Progenitor cell of endocrine pancreas (in vitro differentiated cells): Measurements from ENCODE around the gene GRM4. TPM values are rescaled to one million over a fixed set of nuclear protein-coding genes. Genes with fewer than 3 reads are reported as not detected.

Experiments
- DNase-seq: peaks from one replicate; pipeline ENCODE4 v3.0.0; 2021; ENCODE audit warnings: low spot score; ENCODE audit not compliant: unreplicated experiment
- H3K27ac Mint-ChIP-seq: 2 replicates; pipeline ENCODE4 v1.8.0; 2021; ENCODE audit warnings: mild to moderate bottlenecking, moderate library complexity, mixed read lengths
- H3K27me3 Mint-ChIP-seq: 2 replicates; pipeline ENCODE4 v1.8.0; 2021; ENCODE audit warnings: mixed read lengths
- H3K36me3 Mint-ChIP-seq: 2 replicates; pipeline ENCODE4 v1.8.0; 2022; ENCODE audit warnings: mixed read lengths; ENCODE audit not compliant: insufficient read depth
- H3K4me1 Mint-ChIP-seq: 2 replicates; pipeline ENCODE4 v1.8.0; 2021; ENCODE audit warnings: low read depth, mixed read lengths
- H3K4me3 Mint-ChIP-seq: 2 replicates; pipeline ENCODE4 v1.8.0; 2021; ENCODE audit warnings: low read depth, mild to moderate bottlenecking, moderate library complexity, mixed read lengths
- H3K9me3 Mint-ChIP-seq: 2 replicates; pipeline ENCODE4 v1.8.0; 2021; ENCODE audit warnings: low read depth, mixed read lengths
- total RNA-seq: library from RNA; stranded (reverse); gene quantifications from 2 replicates; pipeline ENCODE4 v1.2.1, GENCODE V29; 2021
- TF ChIP-seq, protein P1 (sequence below): fragments of 200-600 bp; sonication (generic); IDR thresholded peaks from one replicate; pipeline ENCODE4 v1.5.0; 2021; ENCODE audit warnings: antibody characterized with exemption, mild to moderate bottlenecking; ENCODE audit not compliant: unreplicated experiment

Gene GRM4
- total RNA-seq, 1 donor from 2014 or later = 0.38 TPM

DNA sequence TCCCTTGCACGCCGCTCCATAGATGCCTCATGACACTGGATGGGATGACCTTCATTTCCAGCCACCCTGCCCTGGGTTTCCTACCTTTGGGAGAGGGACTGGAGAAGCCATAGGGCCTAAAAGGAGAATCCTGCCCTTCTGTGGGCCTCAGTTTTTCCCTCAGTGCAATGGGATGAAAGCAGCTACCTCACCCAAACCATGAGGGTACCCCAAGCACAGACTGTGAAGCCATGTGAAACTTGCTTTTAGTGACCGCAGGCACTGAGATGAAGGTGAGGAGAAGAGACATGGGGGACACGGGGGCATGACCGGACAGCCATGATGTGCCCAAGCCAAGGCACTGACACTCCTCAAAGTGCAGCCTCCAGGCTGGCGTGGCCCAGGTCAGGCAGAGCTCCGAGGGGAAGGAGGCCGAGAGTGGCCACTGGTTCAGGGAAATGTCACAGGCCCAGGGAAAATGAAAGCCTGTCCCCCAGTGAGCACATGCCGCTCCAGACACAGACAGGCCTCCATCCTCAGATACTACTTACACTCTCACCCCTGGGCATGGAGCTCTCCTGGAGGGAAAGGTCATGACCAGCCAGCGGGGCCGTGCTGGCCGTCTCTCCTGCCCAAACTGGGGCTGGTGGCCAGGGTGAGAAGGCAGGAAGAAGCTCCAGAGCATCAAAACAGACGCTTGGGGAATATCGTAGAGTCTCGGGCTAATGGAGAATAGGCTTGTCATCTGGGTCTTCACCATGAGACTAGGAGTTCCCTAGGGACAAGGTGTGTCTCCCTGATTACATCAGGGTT lies 116.2 kb downstream of the GRM4 start:
- peaks cover 30% of the 10 kb centered on the region for H3K27me3 Mint-ChIP-seq
- no peaks in the 10 kb centered on the region for H3K9me3 Mint-ChIP-seq
- peaks cover 16% of the 10 kb centered on the region for H3K4me1 Mint-ChIP-seq
- H3K27ac Mint-ChIP-seq = no peak overlapping the region
- TF ChIP-seq, protein P1, sequence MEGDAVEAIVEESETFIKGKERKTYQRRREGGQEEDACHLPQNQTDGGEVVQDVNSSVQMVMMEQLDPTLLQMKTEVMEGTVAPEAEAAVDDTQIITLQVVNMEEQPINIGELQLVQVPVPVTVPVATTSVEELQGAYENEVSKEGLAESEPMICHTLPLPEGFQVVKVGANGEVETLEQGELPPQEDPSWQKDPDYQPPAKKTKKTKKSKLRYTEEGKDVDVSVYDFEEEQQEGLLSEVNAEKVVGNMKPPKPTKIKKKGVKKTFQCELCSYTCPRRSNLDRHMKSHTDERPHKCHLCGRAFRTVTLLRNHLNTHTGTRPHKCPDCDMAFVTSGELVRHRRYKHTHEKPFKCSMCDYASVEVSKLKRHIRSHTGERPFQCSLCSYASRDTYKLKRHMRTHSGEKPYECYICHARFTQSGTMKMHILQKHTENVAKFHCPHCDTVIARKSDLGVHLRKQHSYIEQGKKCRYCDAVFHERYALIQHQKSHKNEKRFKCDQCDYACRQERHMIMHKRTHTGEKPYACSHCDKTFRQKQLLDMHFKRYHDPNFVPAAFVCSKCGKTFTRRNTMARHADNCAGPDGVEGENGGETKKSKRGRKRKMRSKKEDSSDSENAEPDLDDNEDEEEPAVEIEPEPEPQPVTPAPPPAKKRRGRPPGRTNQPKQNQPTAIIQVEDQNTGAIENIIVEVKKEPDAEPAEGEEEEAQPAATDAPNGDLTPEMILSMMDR = no peak
- H3K4me3 Mint-ChIP-seq = no peak overlapping the region
- no peaks in the 10 kb centered on the region for H3K36me3 Mint-ChIP-seq
- no peak for DNase-seq

GRCh38 chr6:34028691-34029360 lies 117.1 kb downstream of the GRM4 start:
- no peaks in the 10 kb centered on the region for H3K9me3 Mint-ChIP-seq
- H3K4me3 Mint-ChIP-seq = no peak overlapping the region
- no peak overlapping the region for H3K27ac Mint-ChIP-seq
- TF ChIP-seq, protein P1 = no peak
- DNase-seq = no peak
- H3K4me1 Mint-ChIP-seq = peaks cover 16% of the 10 kb centered on the region
- no peaks in the 10 kb centered on the region for H3K36me3 Mint-ChIP-seq
- peaks cover 29% of the 10 kb centered on the region for H3K27me3 Mint-ChIP-seq

GRCh38 chr6:34027939-34028441 lies 117.9 kb downstream of the GRM4 start:
- no peaks in the 10 kb centered on the region for H3K36me3 Mint-ChIP-seq
- no peaks in the 10 kb centered on the region for H3K9me3 Mint-ChIP-seq
- H3K27ac Mint-ChIP-seq = no peak overlapping the region
- DNase-seq = no peak
- peaks cover 29% of the 10 kb centered on the region for H3K27me3 Mint-ChIP-seq
- H3K4me3 Mint-ChIP-seq = no peak overlapping the region
- H3K4me1 Mint-ChIP-seq = peaks cover 16% of the 10 kb centered on the region
- TF ChIP-seq, protein P1 = no peak

DNA sequence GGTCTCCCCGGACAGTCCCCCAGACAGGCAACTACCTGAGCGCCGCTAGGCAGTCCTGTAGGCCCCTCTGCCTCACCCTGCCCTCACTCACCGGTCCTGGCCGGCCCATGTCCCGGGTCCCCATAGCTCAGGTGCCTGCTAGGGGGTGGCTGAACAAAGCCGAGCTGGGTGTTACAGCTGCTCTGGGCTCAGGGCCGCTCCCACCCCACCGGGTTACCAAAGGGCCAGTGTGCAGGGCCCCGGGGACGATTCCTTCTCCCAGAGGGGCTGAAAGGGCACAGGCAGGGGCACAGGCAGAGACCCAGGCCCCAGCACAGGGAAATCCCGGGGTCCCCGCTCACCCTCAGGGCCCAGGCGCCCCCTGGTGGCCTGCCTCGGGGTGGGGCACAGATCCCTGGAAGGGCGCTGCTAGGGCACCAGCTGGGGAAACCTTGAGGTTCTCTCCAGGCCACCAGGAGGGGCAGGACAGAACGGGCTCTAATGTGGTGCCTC lies 118.4 kb downstream of the GRM4 start:
- peak; percentile 69 for DNase-seq
- no peak overlapping the region for H3K4me3 Mint-ChIP-seq
- TF ChIP-seq, protein P1 = peak; percentile 85
- peaks cover 34% of the 10 kb centered on the region for H3K27me3 Mint-ChIP-seq
- no peak overlapping the region for H3K27ac Mint-ChIP-seq
- H3K4me1 Mint-ChIP-seq = peaks cover 18% of the 10 kb centered on the region
- H3K9me3 Mint-ChIP-seq = no peaks in the 10 kb centered on the region
- no peaks in the 10 kb centered on the region for H3K36me3 Mint-ChIP-seq

DNA sequence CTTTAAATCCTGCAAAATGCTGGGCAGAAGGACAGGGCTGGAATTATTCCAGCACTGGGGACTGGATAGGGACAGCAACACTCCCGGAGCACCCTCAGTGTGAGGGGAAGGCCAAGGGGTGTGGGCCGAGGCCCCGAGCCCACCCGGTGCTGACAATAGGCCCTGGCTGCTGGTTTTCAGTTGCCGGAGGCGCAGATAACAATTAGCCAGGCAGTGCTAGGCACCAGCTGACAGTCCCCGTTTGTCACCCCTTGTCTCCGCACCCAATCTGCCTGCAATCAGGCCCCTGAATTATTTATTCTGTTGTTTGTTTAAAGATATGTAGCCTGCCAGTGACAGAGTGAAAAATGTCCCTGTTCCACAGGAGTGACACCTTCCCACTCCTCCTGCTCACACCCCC lies 120.0 kb downstream of the GRM4 start:
- no peaks in the 10 kb centered on the region for H3K36me3 Mint-ChIP-seq
- peaks cover 22% of the 10 kb centered on the region for H3K4me1 Mint-ChIP-seq
- no peak for DNase-seq
- no peaks in the 10 kb centered on the region for H3K9me3 Mint-ChIP-seq
- H3K27me3 Mint-ChIP-seq = peaks cover 37% of the 10 kb centered on the region
- peak overlapping the region; percentile 52 for H3K27ac Mint-ChIP-seq
- no peak overlapping the region for H3K4me3 Mint-ChIP-seq
- TF ChIP-seq, protein P1 = no peak
